ENCODE measurements around the gene CHEK1.

Gene CHEK1

DNA sequence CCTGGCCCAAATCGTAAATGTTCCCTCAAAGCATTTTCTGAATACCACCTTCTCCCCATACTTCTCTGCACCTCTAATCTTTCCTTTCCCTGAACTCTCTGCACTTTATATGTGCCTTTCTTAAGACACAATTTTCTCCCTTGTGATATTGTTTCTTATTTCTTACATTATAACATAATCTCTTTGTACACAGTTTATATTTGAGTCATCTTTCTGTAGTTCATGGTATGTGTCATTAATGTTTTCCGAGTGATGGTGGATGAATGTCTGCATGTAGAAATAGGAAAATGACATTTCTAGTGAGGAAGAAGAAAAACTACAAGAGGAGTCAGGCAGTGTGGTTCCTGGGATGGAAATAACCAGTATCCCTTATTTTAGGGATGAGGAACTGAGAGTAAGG lies 50.2 kb downstream of the CHEK1 start:
- TF ChIP-seq, protein P1, sequence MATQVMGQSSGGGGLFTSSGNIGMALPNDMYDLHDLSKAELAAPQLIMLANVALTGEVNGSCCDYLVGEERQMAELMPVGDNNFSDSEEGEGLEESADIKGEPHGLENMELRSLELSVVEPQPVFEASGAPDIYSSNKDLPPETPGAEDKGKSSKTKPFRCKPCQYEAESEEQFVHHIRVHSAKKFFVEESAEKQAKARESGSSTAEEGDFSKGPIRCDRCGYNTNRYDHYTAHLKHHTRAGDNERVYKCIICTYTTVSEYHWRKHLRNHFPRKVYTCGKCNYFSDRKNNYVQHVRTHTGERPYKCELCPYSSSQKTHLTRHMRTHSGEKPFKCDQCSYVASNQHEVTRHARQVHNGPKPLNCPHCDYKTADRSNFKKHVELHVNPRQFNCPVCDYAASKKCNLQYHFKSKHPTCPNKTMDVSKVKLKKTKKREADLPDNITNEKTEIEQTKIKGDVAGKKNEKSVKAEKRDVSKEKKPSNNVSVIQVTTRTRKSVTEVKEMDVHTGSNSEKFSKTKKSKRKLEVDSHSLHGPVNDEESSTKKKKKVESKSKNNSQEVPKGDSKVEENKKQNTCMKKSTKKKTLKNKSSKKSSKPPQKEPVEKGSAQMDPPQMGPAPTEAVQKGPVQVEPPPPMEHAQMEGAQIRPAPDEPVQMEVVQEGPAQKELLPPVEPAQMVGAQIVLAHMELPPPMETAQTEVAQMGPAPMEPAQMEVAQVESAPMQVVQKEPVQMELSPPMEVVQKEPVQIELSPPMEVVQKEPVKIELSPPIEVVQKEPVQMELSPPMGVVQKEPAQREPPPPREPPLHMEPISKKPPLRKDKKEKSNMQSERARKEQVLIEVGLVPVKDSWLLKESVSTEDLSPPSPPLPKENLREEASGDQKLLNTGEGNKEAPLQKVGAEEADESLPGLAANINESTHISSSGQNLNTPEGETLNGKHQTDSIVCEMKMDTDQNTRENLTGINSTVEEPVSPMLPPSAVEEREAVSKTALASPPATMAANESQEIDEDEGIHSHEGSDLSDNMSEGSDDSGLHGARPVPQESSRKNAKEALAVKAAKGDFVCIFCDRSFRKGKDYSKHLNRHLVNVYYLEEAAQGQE (IDR thresholded peaks at IDR 0.05; ENCODE audit: insufficient read depth in 1 of 2, low read depth in 2 of 2, low read length in 2 of 2): no peak
- TF ChIP-seq TAF1 (IDR thresholded peaks at IDR 0.05; ENCODE audit: borderline replicate concordance, insufficient read depth, low read length) (no peak), FOXP2 (optimal IDR thresholded peaks at IDR 0.05; ENCODE audit: borderline replicate concordance, extremely low read depth, extremely low read length, insufficient read depth) (no peak), POLR2AphosphoS5 (IDR thresholded peaks at IDR 0.05; ENCODE audit: low read depth, low read length) (no peak), SIN3A (IDR thresholded peaks at IDR 0.05; ENCODE audit: borderline replicate concordance, insufficient read depth, low read length) (no peak)

- TF ChIP-seq TAF1 (IDR thresholded peaks at IDR 0.05; ENCODE audit: borderline replicate concordance, insufficient read depth, low read length) (no peak), FOXP2 (optimal IDR thresholded peaks at IDR 0.05; ENCODE audit: borderline replicate concordance, extremely low read depth, extremely low read length, insufficient read depth) (no peak), SIN3A (IDR thresholded peaks at IDR 0.05; ENCODE audit: borderline replicate concordance, insufficient read depth, low read length) (no peak), POLR2AphosphoS5 (IDR thresholded peaks at IDR 0.05; ENCODE audit: low read depth, low read length) (no peak)
- TF ChIP-seq, protein P1 (IDR thresholded peaks at IDR 0.05; ENCODE audit: insufficient read depth in 1 of 2, low read depth in 2 of 2, low read length in 2 of 2): no peak
Measured at GRCh38 chr11:125679397-125679796, 54.4 kb downstream of the CHEK1 start.

- no peak for TF ChIP-seq POLR2AphosphoS5 (IDR thresholded peaks at IDR 0.05; ENCODE audit: low read depth, low read length)
- TF ChIP-seq SIN3A (IDR thresholded peaks at IDR 0.05; ENCODE audit: borderline replicate concordance, insufficient read depth, low read length): no peak
- TF ChIP-seq, protein P1 (IDR thresholded peaks at IDR 0.05; ENCODE audit: insufficient read depth in 1 of 2, low read depth in 2 of 2, low read length in 2 of 2): no peak
- TF ChIP-seq TAF1 (IDR thresholded peaks at IDR 0.05; ENCODE audit: borderline replicate concordance, insufficient read depth, low read length): no peak
- TF ChIP-seq FOXP2 (optimal IDR thresholded peaks at IDR 0.05; ENCODE audit: borderline replicate concordance, extremely low read depth, extremely low read length, insufficient read depth): no peak
Measured at GRCh38 chr11:125679837-125680236, 54.9 kb downstream of the CHEK1 start.

- TF ChIP-seq FOXP2 (optimal IDR thresholded peaks at IDR 0.05; ENCODE audit: borderline replicate concordance, extremely low read depth, extremely low read length, insufficient read depth) (no peak), TAF1 (IDR thresholded peaks at IDR 0.05; ENCODE audit: borderline replicate concordance, insufficient read depth, low read length) (no peak), POLR2AphosphoS5 (IDR thresholded peaks at IDR 0.05; ENCODE audit: low read depth, low read length) (no peak)
- TF ChIP-seq, protein P1 (IDR thresholded peaks at IDR 0.05; ENCODE audit: insufficient read depth in 1 of 2, low read depth in 2 of 2, low read length in 2 of 2): no peak
Measured at GRCh38 chr11:125680747-125681146, 55.8 kb downstream of the CHEK1 start, which contains the start of gene ACRV1. Gene ACRV1 (minus strand): TSS chr11:125680847. CDS start chr11:125680780, 67 bp downstream.

DNA sequence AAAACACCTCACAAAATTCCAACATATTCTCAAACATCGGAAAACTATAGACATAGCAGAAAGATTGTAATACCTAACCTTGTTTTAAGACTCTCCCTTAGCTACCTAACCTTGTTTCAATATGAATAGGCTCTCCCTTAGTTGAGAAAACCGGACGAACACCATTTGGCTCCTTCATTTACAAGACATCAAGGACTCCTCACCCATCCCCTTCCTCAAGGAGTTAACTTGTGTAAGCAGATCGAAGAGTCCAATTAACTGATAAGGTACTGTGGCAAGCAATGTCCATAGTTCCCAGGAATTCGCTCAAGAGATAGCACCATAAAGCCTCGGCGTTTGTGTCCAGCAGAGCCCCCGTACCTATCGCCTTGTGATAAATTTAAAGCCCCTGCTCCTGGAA lies 60.3 kb downstream of the CHEK1 start:
- TF ChIP-seq POLR2AphosphoS5 (IDR thresholded peaks at IDR 0.05; ENCODE audit: low read depth, low read length) (no peak), TAF1 (IDR thresholded peaks at IDR 0.05; ENCODE audit: borderline replicate concordance, insufficient read depth, low read length) (no peak), FOXP2 (optimal IDR thresholded peaks at IDR 0.05; ENCODE audit: borderline replicate concordance, extremely low read depth, extremely low read length, insufficient read depth) (no peak), SIN3A (IDR thresholded peaks at IDR 0.05; ENCODE audit: borderline replicate concordance, insufficient read depth, low read length) (no peak)
- TF ChIP-seq, protein P1 (IDR thresholded peaks at IDR 0.05; ENCODE audit: insufficient read depth in 1 of 2, low read depth in 2 of 2, low read length in 2 of 2): no peak
